Kidney glomerular epithelial cell (primary cell): Measurements from ENCODE around the gene PIGU.

Experiments used
- DNase-seq: peaks from one replicate; lab custom pipeline; 2025; lab: John Stamatoyannopoulos, UW

PIGU gene

GRCh38 chr20:34512266-34512954 is 164.5 kb downstream of the PIGU start:
- peak; percentile 40 for DNase-seq

GRCh38 chr20:34511891-34512265 is 165.0 kb downstream of the PIGU start:
- DNase-seq = peak; percentile 40

GRCh38 chr20:34510575-34510974 is 166.3 kb downstream of the PIGU start:
- no peak for DNase-seq
